Right renal cortex interstitium (tissue), 3 donors: ENCODE measurements around the gene QTRT2. TPM values are rescaled to one million over a fixed set of nuclear protein-coding genes. Genes with fewer than 3 reads are reported as not detected.

Source experiments
- DNase-seq, 3 donors: peaks; one replicate each; pipeline ENCODE4 v3.0.0-alpha.2; 2013; ENCODE audit warnings: low read depth in 3 of 3, low spot score in 2 of 3
- polyA plus RNA-seq, 3 donors: library from polyadenylated mRNA; unstranded; fragments of 120-200 nt; gene quantifications; one replicate each; pipeline ENCODE4 v1.2.1, GENCODE V29; 2013; ENCODE audit not compliant: insufficient read length in 3 of 3

Gene QTRT2
- 10 to 100 TPM; 24.9 to 26.4 (median 24.9) TPM for polyA plus RNA-seq

DNA sequence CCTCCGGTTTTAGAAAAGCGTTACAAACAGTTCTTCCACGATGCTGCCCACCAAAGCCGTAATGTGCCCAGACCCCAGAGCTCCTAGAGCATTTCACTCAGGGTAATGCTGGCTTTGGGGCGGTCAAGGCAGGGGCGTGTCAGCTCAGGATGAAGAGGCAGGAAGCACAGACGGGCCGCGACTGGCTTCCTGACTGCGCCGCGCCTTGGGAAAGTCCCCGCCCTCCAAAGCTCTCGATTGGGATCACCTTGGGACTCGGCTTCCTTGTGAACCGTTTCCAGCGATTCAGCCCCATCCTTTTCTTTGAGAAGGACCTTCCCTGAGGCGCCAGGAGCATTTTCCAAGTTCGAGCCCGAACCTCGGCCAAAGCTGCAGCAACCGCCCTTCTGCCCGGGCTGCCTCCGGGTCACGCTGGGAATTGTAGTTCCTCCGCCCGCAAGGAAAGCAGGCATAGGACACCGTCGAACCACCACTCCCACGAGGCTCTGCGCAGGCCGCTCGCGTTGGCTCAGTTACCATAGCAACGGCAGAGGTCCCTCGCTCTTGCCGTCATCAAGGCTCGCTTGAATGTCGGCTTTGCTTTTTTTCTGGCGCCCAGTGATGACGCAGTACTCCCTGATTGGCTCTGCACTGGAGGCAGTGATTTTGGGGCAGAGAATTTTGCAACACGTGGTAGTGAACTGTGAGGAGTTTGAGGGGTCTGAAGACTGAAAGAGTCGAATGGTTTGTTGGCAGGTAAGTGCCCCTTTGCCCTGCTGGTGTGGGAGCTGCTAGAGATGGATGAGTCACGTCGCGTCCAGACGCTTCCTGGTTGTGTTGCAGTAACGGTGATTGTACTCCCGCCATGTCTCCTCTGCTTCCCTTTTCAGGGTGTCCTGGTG is at the start of gene QTRT2, which contains the start of gene CCDC191:
Gene QTRT2, plus strand, starts transcription at position 608 of the 881 bp plus-strand sequence. CDS start 8,521 bp downstream, outside the sequence.
Gene CCDC191, minus strand, starts transcription at position 397 of the 881 bp plus-strand sequence. Its CDS starts 60 bp downstream, at position 337.
- peak; percentile 99 to 100 (median 99) for DNase-seq

DNA sequence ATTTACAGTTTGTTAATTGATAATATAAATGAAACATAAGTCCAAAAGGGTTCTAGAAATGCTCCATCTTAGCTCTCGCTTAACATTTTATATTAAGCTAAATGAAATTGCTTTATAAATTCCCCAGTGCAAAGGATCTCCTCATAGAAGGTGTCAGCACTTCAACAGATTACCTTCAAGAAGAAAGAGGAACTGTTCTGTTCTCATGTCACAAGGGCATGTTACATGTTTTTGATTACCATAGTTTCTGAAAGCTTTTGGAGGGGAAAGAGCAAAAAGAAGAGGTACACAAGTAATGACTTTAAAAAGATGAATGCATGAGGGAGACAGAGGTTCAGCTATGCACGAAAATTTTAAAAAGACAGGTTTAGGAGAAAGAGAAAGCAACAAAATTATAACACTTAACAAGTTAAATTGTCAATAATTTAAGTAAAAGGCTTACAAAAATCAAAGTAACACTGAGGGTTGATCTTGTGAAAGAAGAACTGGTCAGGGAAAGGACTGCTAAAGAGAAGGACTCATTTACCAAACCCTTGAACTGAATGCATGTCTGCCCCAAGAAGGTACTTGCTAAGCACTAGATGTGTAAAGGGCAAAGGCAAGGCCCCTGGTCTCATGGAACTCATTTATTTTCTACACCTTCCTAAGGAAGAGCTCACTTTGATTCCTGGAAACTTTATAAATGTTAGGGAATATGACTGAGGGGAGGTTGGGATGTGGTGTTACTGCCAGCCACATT is 45.3 kb upstream of the QTRT2 start:
- no peak for DNase-seq

DNA sequence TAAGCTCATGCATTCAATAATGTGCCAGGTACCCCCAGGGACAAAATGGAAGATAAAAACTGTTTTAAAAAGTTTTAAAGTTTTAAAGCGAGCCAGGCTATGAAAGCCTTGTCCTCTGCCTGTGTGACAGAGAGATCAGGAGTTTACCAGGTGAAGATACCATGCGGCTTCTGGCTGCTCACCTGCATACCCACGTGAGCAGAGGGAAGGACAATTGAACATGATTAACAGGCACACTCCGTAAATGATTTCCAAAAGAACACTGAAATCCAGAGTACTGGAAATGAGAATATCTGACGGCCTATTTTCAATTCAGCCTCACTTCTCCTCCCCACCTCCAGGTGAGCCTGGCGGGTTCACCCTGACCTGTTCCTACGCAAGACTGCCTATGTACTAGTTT is 42.3 kb upstream of the QTRT2 start:
- DNase-seq: no peak

DNA sequence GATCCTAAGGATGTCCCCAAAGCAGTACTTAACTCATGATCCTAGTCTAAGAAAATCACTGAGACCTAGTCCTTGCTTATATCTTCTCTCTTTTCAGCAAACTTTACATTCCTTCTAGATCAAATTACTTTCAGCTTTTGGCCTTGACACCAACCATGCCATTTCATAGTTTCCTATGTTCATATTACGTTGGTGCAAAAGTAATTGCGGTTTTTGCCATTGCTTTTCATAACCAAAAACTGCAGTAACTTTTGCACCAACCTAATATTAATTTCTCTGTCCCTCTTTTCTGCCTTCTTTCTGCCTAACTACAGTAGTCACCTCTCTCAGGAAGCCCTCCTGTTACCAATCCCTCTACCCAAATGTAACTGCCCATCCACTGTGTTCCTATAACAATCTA is 37.1 kb upstream of the QTRT2 start:
- no peak for DNase-seq

DNA sequence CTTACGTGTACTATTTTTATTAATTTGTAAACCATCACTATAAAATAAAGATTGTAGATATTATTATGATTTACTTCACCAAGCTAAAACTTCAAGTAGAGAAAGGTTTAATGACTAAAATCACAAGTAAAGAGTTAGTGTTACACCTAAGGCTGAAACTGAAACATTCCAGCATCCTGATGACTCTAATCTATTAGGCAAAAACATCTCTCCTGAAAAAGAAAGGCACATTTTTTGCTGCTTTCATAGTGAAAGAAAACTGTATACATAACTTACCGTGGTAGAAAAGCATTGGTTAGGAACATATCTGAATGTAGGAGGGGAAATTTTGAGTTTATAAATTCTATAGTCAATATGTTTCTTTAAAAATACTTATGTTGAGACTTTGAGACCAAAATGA is 35.6 kb upstream of the QTRT2 start:
- DNase-seq: no peak

DNA sequence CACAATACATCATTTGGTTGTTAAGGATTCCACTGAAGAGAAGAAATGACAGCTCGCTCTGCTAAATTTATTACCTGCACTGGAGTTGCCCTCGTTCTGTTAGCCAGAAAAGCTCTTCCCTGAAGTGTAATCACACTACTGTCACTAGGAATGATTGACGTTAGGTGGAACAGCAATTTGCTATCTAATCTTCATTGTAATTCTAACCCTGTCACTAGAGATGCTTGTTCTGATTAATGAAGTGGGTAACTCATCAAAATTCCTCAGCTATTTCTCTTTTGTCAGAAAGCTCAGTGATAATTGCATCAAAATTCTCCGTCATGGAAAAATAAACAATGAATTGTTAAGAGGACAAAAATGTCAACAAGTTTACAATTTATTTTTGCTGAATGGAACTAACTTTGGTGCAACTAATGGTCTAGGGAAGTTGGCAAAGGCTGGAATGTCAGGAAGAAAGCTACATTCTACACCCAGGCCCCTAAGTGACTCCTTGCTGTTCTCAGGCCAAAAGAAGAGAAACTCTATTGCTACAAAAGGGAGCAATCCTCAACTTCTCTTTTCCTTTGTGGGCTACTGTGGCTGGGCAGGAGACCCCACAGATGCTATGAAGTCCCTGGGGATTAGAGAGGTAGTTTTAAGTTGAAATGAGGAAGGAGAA is 34.3 kb upstream of the QTRT2 start:
- peak in 2 of 3 donors; percentile 5 to 13 for DNase-seq

DNA sequence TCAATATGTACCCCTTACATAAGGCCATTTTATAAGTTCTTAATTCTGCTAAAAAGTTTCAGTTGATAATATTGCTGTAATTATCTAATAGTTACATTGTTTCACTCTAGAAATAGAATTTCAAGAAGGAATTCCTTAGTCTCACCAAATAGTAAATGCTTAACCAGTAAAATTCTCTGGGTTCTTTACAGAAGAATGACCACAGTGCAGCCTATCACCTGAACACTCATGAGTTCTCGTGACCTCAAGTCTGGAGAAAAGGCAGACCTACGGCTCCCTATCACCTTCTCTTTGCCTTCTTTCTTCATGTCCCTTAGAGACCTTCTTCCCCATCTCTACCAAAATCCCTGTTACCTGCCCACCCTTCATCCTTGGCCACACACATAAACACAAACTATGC is 31.1 kb upstream of the QTRT2 start:
- DNase-seq: no peak

DNA sequence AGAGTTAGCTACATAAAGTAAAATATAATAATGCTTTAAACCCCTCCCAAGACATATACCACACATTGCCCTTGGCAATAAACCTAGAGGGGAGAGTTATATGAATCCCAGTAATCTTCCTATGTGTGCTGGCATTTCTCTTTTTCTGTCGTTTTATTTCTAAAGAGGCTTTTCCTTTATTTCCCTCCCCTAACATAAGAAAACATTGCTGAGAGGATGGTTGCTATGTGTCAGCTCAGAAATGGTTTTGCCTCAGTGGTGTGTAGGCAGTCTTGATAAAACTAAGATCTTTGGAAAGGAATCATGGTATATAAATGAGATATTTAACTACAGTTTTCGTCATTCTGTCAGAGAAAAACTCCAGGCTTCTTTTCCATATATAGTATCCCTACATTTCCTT is 30.2 kb upstream of the QTRT2 start:
- no peak for DNase-seq

DNA sequence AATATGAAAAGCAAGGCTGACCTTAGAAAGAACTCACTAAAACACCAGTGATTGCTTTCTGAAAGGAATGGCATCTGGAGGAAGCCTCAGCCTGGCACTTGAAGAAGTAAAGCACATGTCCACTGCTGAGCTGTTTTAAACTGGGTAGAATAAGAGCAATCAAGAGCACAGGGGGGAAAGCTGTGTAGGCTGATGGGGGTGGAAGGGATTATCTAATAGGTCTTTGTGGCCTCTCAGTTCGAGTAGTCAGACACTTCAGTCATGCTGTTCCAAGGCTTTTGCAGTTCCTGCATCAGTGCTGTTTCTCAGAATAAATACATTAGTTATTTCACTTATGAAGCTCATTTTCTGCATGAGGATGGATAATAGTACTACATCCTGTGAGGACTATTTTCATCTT is 22.8 kb upstream of the QTRT2 start:
- no peak for DNase-seq

DNA sequence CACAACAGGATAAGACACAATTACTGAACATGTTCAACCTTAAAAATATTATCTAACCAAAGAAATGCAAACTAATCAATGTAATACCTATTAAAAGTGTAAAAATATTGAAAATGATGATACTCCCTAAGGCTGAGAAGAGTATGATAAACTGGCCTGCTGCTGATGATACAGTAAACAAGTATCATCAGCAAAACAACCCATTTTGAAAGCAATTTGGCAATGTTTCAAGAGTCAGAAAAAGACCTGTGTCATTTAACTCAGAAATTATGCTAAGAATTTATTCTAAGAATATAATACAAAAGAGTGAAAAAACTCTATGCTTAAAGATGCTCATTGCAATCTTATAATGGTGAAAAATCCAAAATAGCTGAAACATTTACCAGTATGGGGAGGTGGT is 22.3 kb upstream of the QTRT2 start:
- no peak for DNase-seq

DNA sequence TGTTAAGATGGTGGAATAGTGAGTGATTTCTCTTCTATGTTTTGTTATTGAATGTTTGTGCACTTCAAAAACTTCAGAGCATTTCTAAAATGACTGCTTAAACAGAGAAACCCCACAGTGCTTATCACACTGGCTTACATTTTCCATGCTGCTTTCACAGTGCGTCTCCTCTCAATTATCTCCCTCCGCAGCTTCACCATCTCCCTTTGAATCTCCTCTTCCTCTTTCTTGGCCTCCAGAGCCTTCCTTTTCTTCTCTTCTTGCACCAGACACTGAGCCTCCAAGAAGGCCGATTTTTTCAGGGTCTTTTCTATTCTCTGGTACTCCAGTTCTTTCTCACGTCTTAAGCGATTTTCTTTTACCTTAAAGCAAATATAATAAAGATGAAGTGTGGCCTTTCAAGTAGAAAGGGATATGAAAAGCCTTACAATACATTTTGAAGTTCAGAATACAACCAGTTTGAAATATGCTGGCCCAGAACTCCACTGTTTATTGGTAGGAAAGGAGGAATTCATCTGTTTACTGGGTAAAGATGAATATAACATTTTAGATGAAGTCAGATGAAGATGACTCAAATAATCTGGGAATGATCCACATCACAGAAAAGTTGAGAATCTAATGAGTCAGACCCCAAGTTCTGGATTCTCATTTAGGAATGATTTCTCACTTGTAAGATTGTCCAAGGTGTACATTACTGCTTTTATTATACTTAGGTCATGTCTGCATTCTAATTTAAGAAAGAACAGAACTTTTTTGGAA is 21.6 kb upstream of the QTRT2 start:
- no peak for DNase-seq

DNA sequence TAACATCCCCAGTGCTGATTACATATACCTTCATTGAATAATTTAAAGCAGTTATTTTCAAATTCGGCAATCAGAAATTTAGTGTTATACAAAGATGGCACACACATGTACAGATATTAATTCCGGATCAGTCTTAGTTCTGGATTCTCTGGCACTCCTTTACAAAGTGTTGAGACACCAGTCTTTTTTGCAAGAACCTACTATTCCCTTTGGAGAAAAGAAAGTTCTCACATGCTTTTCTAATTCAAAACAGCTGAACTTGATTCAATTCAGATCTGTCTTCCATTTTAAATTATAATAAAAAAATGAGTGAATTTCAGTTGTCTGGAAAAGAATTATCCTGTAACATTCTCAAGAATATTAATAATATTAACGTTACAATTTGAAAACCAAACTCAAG is 20.6 kb upstream of the QTRT2 start:
- no peak for DNase-seq

DNA sequence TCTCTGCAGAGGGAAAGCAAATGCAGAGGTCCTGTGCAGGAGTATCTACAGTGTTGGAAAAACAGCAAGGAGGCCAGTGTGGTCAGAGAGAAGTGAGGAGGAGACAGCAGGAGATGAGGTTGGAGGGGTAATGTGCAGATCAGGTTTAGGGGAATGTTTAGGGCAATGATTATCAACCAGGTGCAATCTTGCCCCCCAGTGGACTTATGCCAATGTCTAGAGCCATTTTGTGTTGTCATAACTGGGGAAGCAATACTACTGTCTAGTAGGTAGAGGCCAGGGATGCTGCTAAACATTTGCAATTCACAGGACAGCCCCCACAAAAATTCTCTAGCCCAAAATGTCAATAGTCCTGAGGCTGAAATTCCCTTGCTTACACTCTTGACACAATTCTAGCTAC is 13.3 kb upstream of the QTRT2 start:
- DNase-seq: no peak

DNA sequence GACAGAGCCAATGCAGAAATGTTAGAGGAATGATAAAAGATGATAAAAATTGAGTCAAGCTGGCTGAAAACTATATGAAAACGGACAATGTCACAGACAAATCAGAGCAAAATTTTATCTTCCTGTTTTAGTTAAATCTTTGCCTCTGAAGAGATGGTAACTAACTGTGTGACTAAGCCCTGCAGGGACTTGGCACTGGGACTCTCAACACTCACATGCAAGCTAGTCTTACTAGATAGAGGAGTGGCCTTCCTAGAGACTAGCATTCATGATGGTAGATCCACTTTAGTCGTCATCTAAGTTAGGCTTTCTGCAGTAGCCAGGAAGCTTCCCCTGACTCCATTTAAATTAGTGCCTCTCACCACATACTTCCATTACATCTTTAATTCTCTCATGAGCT is 4.3 kb upstream of the QTRT2 start:
- no peak for DNase-seq

DNA sequence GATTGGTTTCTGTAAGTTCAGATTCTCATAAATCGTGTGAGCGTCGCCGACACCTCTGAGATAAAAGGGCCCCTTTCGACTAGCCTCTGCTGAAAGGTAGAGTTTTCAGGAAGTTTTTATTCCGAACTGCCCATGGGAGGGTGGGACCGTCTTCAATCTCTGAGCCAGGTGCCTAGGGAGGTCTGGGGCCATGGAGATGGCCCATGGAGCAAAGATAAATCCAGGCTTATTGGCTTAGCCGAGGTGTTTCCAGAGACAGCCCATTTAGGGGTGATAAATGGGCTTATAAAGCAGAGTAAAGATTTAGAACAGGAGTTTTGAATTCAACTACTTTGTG is 442 bp downstream of the QTRT2 start:
- DNase-seq: no peak

DNA sequence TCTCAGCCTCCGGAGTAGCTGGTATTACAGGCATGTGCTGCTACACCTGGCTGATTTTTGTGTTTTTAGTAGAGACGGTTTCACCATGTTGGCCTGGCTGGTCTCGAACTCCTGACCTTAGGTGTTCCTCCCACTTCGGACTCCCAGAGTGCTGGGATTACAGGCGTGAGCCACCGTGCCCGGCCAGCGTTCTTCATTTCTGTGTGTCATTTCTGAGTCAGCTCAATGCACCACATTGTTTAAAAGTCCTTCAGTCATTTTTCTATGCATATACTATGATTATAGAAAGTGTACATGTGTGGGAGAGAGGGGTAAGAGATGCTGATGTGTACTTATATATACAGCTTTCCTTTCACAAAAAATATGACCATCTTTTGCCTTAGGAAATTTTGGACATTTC is 2.1 kb downstream of the QTRT2 start:
- DNase-seq: no peak

DNA sequence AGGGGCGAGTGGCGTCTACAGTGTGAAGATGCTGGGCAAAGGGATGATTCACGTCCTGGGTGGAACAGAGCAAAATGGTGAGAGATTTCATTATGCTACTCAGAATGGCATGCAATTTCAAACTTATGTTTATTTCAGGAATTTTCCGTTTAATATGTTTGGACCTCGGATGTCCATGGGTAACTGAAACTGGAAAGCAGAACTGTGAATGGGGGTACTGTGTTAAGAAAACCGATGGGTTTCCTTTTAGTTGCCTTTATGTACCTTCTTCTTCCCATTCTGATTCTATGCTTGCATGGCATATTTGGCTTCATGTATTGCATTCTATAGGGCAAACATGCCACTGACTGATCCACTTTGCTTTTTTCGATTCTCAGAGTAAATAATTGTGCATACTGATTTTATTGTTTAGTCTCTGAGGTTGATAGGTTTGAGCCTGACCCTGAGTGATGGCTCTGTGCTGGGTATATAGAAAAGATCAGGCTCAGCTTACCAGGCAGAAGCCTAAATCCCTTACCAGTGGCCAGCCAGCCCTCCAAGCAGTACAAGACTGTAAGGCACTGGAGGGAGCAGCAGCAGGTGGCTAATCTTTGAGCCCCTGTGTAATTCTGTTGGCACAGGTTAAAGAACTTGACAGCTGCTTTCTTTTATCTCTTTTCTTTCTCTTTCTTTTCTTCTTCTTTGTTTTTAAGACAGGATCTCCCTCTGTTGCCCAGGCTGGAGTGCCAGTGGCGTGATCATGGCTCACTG is 4.5 kb downstream of the QTRT2 start:
- no peak for DNase-seq

DNA sequence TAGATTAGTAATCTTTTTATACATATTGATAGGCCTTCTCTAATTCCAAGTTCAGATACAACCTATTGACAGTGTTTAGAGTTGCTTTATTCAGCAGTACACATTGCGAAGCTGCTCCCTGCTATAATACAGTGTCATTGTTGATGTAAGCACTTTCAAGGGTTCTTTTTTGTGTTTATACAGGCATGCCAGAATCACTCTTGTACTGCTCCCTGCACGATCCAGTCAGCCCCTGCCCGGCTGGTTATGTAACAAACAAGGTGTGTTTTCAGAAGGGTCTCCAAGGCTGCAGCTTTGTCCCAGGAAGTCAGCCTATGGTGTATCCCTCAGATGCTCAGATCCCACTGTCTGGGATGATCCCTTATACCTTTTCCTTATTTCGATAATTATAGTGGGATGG is 11.3 kb downstream of the QTRT2 start:
- no peak for DNase-seq

DNA sequence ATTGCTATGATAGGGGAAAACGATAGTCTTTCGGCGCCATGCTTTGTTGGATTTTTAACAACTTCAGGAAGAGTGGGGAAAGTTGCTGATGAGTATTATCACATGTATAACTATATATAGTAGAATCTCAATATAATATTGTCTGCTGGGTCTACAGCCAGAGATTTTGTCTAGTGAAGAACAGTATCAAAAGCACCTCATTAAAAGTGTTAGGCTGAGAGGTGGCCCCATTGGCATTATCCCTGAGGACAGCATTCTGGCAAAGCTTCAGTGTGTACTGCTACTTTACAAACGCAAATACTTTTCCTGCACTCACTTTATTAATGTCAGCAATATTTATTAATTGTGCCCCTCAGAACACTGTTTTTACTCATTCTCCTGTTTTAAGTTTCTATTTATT is 11.8 kb downstream of the QTRT2 start:
- no peak for DNase-seq

DNA sequence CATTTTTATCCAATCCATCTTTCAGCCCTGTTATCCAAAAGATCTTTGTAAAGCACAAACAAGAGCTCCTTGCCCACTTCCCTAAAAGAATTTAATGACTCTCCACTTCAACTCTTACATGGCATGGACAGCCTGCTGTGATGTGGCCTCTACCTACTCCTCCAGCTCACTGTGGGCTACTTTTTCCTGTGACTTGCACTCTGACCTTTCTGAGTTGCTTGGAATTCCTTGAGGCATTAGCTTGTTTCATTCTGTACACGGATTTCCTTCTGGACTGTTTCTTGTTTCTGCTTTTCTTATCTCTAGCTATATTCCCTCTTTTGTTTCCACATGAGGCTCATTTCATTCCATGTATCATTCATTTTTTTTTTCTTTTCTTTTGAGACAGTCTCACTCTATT is 15.2 kb downstream of the QTRT2 start:
- DNase-seq: no peak
